NOMO-1 treated with dmso at 0.1 percent for 144 hours (cell line): Measurements from ENCODE around the gene OR52A1.

ENCODE experiments used
- DNase-seq: peaks from one replicate; lab custom pipeline; 2025; ENCODE audit not compliant: unreplicated experiment; lab: John Stamatoyannopoulos, UW

The OR52A1 gene

GRCh38 chr11:5136261-5136660, 18.3 kb downstream of the OR52A1 start:
- DNase-seq, result no peak

- no peak for DNase-seq
These were observed 22.8 kb downstream of the OR52A1 start for GRCh38 chr11:5131584-5132335.

DNA sequence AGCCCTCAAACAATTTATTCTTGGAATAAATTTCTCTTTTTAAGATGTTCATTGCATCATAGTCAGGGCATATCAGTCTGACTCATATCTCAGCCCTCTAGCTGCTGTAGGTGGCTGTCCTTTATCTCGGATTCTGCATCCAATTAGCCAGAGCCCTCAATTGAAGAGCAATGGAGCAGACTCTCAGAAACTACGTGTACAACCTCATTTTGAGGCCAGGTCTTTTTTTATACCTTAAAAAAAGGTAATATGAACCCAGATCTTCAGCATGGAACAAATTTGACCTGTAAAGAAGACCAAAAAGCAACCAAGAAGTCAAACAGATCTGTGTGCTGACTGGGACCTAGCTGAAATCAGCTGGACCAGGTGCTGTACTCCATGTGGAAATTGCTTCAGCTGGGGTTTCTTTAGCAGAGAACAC, 25.1 kb downstream of the OR52A1 start:
- DNase-seq, result no peak

DNA sequence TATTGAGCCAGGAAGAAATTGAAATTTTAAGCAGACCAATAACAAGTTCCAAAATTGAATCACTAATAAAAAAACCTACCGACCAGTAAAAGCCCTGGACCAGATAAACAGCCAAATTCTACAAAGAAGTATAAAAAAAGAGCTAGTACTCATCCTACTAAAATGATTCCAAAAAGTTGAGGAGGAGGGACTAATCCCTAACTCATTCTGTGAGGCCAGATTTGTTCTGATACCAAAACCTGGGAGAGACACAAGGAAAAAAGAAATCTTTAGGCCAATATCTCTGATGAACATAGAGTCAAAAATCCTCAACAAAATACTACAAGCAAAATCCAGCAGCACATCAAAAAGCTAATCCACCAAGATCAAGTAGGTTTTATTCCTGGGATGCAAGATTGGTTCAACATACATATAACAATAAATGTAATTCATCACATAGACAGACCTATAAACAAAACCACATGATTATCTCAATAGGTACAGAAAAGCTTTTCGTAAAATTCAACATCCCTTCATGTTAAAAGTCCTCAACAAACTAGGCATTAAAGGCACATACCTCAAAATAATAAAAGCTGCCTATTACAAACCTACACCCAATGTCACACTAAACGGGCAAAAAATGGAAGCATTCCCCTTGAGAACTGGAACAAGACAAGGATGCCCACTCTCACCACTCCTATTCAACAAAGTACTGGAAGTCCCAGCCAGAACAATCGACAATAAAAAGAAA, 29.5 kb downstream of the OR52A1 start:
- DNase-seq, result no peak

DNA sequence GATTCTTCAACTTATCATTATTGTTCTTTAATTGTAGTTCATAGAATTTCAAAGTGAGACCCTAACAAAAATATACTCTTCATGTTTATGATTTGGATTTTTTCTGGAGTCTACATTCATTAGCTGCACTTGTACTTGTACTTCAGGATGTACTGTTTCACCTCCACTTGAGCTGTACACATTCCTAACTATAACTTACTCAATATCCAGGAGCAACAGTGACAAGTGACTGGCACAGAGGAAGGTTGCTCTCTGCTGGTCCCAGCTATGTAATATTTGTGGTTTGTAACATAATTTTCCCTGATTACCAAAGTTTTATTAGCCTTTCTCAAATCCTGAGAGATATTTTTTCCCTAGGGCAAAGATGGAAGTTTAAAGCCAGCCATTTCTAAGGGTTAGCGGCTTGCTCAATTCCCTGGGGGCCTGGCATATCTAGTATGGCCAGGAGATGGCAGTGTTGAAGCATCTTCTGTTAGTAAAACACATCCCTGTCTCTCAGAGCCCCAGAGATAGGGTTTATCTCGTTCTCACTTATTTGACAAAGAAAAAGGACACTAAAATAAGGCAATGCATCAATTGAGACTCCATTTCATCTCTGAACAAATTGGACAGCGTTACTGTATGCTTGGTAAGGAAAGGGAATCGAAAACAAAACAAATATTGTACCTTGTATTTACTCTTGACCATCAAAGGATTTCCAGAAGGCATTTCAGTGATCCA, 30.6 kb downstream of the OR52A1 start:
- no peak for DNase-seq

DNA sequence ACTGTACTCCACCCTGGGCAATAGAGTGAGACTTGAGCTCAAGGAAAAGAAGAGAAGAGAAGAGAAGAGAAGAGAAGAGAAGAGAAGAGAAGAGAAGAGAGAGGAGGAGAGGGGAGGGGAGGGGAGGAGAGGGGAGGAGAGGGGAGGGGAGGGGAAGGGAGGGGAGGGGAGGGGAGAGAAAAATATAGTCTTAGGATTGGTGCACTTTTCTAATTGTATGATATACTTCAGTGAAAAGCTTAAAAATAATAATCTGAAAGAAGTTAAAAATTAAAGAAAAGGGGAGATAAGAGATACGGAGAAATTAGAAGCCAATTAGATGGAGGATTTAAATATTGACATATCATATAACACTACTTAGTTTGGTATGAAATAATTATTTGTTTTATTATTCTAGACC, 35.7 kb downstream of the OR52A1 start:
- DNase-seq, result no peak

GRCh38 chr11:5117588-5117987, 37.0 kb downstream of the OR52A1 start:
- no peak for DNase-seq

DNA sequence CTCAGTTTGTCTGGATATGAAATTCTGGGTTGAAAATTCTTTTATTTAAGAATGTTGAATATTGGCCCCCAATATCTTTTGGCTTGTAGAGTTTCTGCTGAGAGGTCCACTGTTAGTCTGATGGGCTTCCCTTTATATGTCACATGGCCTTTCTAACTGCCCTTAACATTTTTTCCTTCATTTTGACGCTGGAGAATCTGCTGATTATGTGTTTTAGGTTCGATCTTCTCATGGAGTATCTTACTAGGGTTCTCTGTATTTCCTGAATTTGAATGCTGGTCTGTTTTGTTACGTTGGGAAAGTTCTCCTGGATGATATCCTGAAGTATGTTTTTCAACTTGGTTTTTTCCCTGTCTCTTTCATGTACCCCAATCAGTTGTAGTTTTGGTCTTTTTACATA, 39.2 kb downstream of the OR52A1 start:
- no peak for DNase-seq

DNA sequence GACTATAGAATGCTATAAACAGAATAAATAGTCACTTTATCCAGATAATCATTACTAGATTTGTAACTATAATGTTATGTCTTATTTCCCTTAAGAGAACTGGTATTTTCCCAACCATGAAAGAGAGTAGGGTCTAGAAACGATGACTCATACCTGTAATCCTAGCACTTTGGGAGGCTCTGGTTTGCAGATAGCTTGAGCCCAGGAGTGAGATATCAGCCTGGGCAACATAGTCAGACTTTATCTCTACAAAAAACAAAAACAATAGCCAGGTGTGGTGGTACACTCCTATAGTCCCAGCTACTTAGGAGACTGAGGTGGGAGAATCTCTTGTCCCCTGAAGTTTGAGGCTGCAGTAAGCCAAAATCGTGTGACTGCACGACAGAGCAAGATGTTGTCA, 47.3 kb downstream of the OR52A1 start:
- DNase-seq, result no peak

- DNase-seq, result no peak
These were observed 51.5 kb downstream of the OR52A1 start for GRCh38 chr11:5103066-5103465.

- no peak for DNase-seq
These were observed 52.3 kb downstream of the OR52A1 start for GRCh38 chr11:5102246-5102645.

GRCh38 chr11:5096011-5096410, 58.5 kb downstream of the OR52A1 start:
- DNase-seq, result no peak
